ENCODE results near the gene IRAK4.

Gene IRAK4

DNA sequence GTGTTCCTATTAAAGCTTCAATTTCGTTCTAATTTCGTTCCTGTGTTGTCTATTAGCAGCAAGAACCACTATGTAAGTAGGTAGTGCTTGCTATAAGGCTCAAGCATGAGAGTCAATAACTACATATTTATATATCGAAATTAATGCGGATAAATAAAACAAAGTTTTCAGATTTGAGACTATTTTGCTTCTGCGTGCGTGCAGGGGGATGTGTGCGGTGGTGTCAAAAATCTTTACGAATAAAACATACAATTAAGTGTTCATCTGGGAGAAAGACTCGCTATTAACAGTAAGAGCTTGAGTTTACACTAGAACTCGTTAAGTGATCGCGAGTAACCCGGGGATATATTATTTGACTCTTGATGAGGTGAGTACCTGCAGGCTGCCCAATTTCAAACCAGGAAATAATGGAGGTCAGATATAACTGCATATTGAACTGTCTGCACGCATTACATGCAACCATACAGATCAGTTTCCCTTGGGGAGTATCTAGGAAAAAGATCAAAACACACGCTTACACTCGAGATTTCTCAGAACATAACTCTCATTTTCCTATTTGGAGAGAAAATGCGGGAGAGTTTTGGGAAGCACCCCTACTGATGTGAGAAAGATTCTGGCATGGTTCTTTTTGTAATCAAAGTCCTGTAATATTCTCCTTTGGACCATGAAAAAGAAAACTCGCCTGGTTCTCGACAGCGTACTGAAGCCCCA is 46.6 kb downstream of the IRAK4 start:
- TF ChIP-seq, protein P1, sequence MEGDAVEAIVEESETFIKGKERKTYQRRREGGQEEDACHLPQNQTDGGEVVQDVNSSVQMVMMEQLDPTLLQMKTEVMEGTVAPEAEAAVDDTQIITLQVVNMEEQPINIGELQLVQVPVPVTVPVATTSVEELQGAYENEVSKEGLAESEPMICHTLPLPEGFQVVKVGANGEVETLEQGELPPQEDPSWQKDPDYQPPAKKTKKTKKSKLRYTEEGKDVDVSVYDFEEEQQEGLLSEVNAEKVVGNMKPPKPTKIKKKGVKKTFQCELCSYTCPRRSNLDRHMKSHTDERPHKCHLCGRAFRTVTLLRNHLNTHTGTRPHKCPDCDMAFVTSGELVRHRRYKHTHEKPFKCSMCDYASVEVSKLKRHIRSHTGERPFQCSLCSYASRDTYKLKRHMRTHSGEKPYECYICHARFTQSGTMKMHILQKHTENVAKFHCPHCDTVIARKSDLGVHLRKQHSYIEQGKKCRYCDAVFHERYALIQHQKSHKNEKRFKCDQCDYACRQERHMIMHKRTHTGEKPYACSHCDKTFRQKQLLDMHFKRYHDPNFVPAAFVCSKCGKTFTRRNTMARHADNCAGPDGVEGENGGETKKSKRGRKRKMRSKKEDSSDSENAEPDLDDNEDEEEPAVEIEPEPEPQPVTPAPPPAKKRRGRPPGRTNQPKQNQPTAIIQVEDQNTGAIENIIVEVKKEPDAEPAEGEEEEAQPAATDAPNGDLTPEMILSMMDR (conservative IDR thresholded peaks at IDR 0.05) = no peak
- H3K27ac ChIP-seq = peak overlapping the region; percentile 85

DNA sequence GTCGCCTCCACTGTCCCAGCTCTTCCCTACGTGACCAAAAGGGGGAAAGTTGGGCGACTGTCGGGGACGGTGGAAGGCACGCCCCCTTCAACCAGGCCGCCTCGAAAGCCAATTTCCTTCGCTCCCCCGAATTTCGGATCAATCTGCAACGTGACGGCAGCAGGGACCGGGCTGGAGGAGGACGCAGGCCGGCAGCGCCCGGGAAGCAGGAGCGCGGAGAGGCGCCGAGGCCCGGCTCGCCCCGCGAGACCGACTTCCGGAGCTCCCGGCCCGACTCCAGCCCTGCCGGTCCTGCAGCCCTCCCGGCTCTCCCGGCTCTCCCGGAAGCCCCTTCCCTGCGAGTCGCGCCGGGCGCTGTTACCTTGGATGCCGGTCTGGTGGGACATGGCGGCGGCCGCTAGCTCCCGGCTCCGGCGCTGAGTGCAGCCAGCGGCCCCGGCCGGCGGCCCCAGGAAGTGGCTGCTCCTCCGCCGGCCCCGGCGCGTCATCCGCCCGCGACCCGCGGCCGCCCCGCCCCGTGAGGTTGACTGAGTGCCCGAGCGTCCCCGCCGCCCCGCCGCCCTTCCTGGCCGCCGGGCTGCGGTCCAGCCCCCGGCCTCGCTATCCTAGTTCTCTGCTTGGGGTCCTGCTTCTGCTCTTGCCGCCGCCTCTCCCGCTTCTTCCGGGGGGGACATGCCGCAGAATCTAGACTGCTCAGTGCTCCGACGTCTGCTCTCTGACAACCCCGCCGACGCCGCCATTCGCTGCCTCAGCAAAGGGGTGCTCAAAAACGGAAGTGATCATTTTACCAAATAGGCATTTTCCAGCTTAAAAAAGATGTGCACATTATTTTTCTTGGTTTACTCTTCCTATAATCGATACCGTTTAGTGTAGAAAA is 47.3 kb downstream of the IRAK4 start, which contains the start of gene TWF1:
TSS of gene TWF1 (minus strand) at position 458 of the 877 bp plus-strand sequence. CDS start at position 386, 72 bp downstream.
- H3K27ac ChIP-seq = peak within 1 kb of the TSS; percentile 85
- TF ChIP-seq, protein P1 (conservative IDR thresholded peaks at IDR 0.05) = peak; percentile 43

GRCh38 chr12:43806737-43807072 is 48.0 kb downstream of the IRAK4 start:
- TF ChIP-seq, protein P1 (conservative IDR thresholded peaks at IDR 0.05) = no peak
- peak overlapping the region; percentile 85 for H3K27ac ChIP-seq

DNA sequence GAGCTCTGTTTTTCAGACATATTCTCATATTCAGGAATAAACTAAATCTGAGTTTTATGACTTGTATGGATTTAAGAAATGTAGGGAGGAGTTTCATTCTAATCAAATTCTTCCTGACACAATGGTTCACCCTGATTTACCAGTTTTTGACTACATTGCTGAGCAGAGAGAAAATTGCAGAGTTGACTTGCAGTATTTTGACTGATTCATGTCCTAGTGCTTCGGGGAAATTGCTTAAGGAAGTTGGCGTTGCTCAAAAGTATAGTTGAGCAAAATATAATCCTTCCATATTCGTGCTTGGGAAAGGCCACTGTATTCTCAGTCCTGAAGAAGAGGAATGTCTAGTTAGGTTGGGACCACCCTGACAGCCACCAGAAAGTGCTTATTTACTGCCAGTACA is 48.6 kb downstream of the IRAK4 start:
- TF ChIP-seq, protein P1 (conservative IDR thresholded peaks at IDR 0.05) = no peak
- H3K27ac ChIP-seq = no peak overlapping the region

- TF ChIP-seq, protein P1 (conservative IDR thresholded peaks at IDR 0.05) = no peak
Measured at GRCh38 chr12:43812057-43812456, 53.3 kb downstream of the IRAK4 start.

GRCh38 chr12:43812926-43813325 is 54.2 kb downstream of the IRAK4 start:
- TF ChIP-seq, protein P1 (conservative IDR thresholded peaks at IDR 0.05) = no peak
- no peak overlapping the region for H3K27ac ChIP-seq

More at GRCh38 chr12:43812057-43812456, 53.3 kb downstream of the IRAK4 start:
- H3K27ac ChIP-seq = no peak overlapping the region

GRCh38 chr12:43815416-43815815 is 56.7 kb downstream of the IRAK4 start:
- no peak overlapping the region; the same call in 1 of the 2 replicates for H3K27ac ChIP-seq
- TF ChIP-seq, protein P1 (conservative IDR thresholded peaks at IDR 0.05) = no peak

All from VCaP (cell line).